Right atrium auricular region (tissue), 2 donors: Measurements from ENCODE around the gene CNTNAP2. TPM values are rescaled to one million over a fixed set of nuclear protein-coding genes. Genes with fewer than 3 reads are reported as not detected.
A peak's percentile ranks its signal among the peaks of the same experiment; 100 is the strongest.

Experiments
- DNase-seq: peaks from one replicate; pipeline ENCODE4 v3.0.0-alpha.2; 2019; ENCODE audit warnings: low spot score
- H3K27ac ChIP-seq, 2 donors: fragments of 200-600 bp; sonication (generic); 1 replicate in 1 of 2; 2 replicates in 1 of 2; pipeline ENCODE4 v1.5.1; 2016 to 2019
- H3K27me3 ChIP-seq, 2 donors: fragments of 200-600 bp; sonication (generic); one replicate each; pipeline versions ENCODE4 v1.5.1 to v1.6.0; 2017 to 2019
- H3K36me3 ChIP-seq: fragments of 200-600 bp; sonication (generic); one replicate; pipeline ENCODE4 v1.5.1; 2016
- H3K4me1 ChIP-seq, 2 donors: fragments of 200-600 bp; sonication (generic); one replicate each; pipeline versions ENCODE4 v1.5.1 to v1.6.0; 2017 to 2019
- H3K4me3 ChIP-seq, 2 donors: fragments of 200-600 bp; sonication (generic); 1 replicate in 1 of 2; 2 replicates in 1 of 2; pipeline ENCODE4 v1.5.1; 2017 to 2019; ENCODE audit warnings: mild to moderate bottlenecking in 1 of 2, moderate library complexity in 1 of 2
- H3K9me3 ChIP-seq, 2 donors: fragments of 200-600 bp; sonication (generic); one replicate each; pipeline ENCODE4 v1.5.1; 2019
- total RNA-seq, 2 donors: library from RNA; depleted of rRNA; stranded (reverse); fragments of >200 nt; gene quantifications; one replicate each; pipeline ENCODE4 v1.1.0, GENCODE V29; 2016
- TF ChIP-seq, protein P1 (sequence below), 2 donors: fragments of 200-600 bp; sonication (generic); IDR thresholded peaks; one replicate each; pipeline ENCODE4 v1.5.1; 2019; ENCODE audit warnings: antibody characterized with exemption in 2 of 2

Gene CNTNAP2
- total RNA-seq, 2 donors from 2014 or later, result 1.1 to 1.7 TPM

DNA sequence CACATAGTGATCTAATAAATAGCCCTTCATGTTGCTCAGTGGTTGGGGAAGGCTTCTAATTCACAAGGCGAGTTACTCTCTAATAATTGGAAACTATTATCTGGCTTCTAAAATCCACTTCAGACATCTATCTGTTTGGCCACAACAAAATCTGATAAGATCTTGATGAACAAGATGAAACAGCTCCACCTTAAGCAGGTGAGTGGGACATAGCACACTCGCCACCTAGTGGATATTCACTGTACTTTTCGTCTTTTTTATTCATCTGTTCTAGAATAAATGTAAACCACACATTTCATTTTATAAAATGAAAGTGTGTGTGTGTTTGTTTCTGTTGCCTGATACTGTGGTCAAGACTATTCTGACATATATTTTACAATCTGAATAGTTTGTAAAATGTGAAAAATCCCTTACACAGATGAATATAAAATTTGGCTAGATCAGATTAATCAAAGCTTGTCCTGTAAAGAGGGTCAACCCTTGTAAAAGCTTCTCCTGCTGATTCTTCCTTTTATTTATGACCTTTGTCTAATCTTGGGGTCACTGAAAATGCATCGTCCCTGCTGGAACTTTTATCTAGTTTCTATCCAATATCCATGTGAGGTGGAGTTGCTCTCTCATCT is 26.5 kb upstream of the CNTNAP2 start:
- TF ChIP-seq, protein P1, sequence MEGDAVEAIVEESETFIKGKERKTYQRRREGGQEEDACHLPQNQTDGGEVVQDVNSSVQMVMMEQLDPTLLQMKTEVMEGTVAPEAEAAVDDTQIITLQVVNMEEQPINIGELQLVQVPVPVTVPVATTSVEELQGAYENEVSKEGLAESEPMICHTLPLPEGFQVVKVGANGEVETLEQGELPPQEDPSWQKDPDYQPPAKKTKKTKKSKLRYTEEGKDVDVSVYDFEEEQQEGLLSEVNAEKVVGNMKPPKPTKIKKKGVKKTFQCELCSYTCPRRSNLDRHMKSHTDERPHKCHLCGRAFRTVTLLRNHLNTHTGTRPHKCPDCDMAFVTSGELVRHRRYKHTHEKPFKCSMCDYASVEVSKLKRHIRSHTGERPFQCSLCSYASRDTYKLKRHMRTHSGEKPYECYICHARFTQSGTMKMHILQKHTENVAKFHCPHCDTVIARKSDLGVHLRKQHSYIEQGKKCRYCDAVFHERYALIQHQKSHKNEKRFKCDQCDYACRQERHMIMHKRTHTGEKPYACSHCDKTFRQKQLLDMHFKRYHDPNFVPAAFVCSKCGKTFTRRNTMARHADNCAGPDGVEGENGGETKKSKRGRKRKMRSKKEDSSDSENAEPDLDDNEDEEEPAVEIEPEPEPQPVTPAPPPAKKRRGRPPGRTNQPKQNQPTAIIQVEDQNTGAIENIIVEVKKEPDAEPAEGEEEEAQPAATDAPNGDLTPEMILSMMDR (IDR thresholded peaks at IDR 0.05), result peak; percentile 35 to 75
- Histone ChIP-seq H3K27me3 (no peaks in the 10 kb centered on the region), H3K4me3 (no peak overlapping the region), H3K9me3 (no peaks in the 10 kb centered on the region), H3K36me3 (no peaks in the 10 kb centered on the region), H3K27ac (no peak overlapping the region), H3K4me1 (no peaks in the 10 kb centered on the region)
- DNase-seq, result no peak

DNA sequence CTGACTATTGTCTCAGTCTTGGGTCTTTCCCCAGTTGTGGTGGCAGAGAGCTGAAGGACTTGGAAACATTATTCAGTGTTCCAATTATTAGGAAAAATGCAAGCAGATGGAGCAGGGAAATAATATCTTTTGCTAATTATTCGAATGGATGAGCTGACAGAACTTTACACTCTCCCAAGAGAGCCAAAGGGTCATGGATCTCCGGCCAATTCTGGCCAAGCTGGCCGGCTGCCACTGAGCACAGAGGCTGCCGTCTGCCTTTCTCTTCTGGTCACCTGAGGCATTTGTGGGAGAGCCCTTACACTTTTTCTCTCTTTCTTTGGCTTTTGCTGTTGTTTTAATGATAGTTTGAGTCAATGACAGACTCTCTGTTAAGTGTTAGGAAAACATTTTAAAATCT is 22.2 kb upstream of the CNTNAP2 start:
- H3K36me3 ChIP-seq, result no peaks in the 10 kb centered on the region
- H3K27ac ChIP-seq, result no peak overlapping the region
- H3K4me3 ChIP-seq, result no peak overlapping the region
- H3K4me1 ChIP-seq, result no peaks in the 10 kb centered on the region
- H3K9me3 ChIP-seq, result no peaks in the 10 kb centered on the region
- TF ChIP-seq, protein P1 (IDR thresholded peaks at IDR 0.05), result no peak
- H3K27me3 ChIP-seq, result no peaks in the 10 kb centered on the region
- DNase-seq, result no peak

DNA sequence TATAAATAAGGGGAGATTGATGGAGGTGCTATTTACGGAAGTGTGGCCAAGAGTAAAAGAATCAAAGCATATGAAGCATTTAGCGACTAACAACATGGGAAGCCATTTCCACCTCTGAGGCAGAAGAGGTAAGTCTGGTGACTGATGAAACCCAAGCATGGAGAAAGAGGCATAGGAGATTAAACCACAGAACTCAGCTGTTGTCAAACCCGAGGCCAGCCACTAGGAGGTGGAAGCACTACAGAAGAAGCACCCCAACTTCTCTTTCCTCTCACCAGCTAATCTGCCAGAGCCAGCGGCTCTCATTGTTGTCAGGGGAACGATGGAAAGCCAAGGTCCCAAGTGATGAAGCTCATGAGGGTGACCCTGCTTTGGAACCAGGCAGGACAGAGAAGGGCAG is 19.6 kb upstream of the CNTNAP2 start:
- Histone ChIP-seq H3K27me3 (no peaks in the 10 kb centered on the region), H3K4me3 (no peak overlapping the region), H3K9me3 (no peaks in the 10 kb centered on the region), H3K4me1 (no peaks in the 10 kb centered on the region), H3K36me3 (no peaks in the 10 kb centered on the region), H3K27ac (no peak overlapping the region)
- TF ChIP-seq, protein P1 (IDR thresholded peaks at IDR 0.05), result no peak
- no peak for DNase-seq

DNA sequence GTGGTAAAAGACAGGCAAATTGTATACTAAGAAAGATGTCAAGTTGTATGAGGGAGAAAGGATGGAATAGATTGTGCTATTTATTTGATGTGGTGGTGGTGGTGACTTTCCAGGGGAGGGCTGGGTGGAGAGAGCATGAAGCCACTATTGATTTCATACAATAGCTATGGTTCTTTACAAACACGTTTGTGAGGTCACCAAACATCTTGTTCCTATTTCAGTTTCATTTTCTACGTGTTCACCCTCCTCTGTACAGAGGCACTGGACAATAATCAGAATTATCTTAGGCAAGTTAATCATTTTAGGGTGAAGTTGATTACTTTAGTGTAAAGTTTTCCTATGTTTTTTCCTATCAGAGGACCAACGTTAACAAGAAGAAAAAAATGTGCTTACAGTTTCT is 10.3 kb upstream of the CNTNAP2 start:
- H3K9me3 ChIP-seq, result no peaks in the 10 kb centered on the region
- DNase-seq, result no peak
- no peak overlapping the region for H3K27ac ChIP-seq
- no peak overlapping the region for H3K4me3 ChIP-seq
- H3K4me1 ChIP-seq, result no peaks in the 10 kb centered on the region
- no peaks in the 10 kb centered on the region for H3K27me3 ChIP-seq
- TF ChIP-seq, protein P1 (IDR thresholded peaks at IDR 0.05), result no peak
- no peaks in the 10 kb centered on the region for H3K36me3 ChIP-seq

DNA sequence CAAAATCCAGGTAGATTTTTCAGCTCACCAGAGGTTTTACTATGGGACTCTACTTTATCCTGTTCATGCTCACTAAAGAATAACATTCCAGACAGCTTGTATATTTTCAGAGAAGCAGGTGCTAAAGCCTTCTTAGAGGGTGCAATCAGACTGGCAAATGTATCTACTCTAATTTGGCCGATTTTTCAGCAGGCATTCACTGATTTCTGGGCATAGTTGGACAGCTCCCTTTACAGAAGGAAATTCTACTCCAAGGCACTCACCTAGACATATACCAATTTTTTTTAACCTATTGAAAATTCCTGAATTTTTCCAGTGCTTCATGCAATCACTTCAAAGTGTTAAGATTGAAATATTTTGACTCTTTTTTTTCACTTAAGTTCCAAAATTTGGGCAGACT is 3.8 kb upstream of the CNTNAP2 start:
- Histone ChIP-seq H3K9me3 (no peaks in the 10 kb centered on the region), H3K27me3 (no peaks in the 10 kb centered on the region), H3K36me3 (no peaks in the 10 kb centered on the region), H3K4me1 (peaks cover 0 to 17% of the 10 kb centered on the region in 2 donors), H3K4me3 (no peak overlapping the region), H3K27ac (no peak overlapping the region)
- DNase-seq, result no peak
- TF ChIP-seq, protein P1 (IDR thresholded peaks at IDR 0.05), result no peak

DNA sequence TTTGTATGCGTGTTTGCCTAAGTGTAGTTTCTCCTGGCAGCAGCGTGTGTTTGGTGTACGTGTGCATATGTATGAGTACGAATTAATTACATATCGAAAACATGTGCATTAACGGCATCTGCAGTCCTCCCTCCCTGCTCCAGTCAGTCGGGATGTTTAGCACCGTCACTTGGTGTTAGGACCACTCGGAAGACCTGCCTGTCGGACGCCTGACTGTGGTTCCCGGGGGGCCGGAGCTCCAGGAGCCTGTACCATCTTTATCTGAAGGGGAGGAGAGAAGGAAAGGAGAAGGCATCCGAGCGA is 1.1 kb upstream of the CNTNAP2 start:
- TF ChIP-seq, protein P1 (IDR thresholded peaks at IDR 0.05), result no peak
- no peaks in the 10 kb centered on the region for H3K9me3 ChIP-seq
- no peak for DNase-seq
- H3K27me3 ChIP-seq, result no peaks in the 10 kb centered on the region
- H3K36me3 ChIP-seq, result no peaks in the 10 kb centered on the region
- H3K4me3 ChIP-seq, result peak overlapping the region in 1 of 2 donors; percentile 50
- H3K27ac ChIP-seq, result no peak overlapping the region
- H3K4me1 ChIP-seq, result peaks cover 0 to 17% of the 10 kb centered on the region in 2 donors
